GM12878 (cell line): ENCODE measurements around the gene MAZ. TPM values are rescaled to one million over a fixed set of nuclear protein-coding genes. Genes with fewer than 3 reads are reported as not detected.
A peak's percentile ranks its signal among the peaks of the same experiment; 100 is the strongest.

Experiments used
- ATF2 ChIP-seq: IDR thresholded peaks from 2 replicates; pipeline ENCODE4 v1.6.1; 2012; ENCODE audit warnings: low read length, inconsistent platforms
- BCL3 ChIP-seq: IDR thresholded peaks from 2 replicates; pipeline ENCODE4 v1.6.1; 2011; ENCODE audit warnings: borderline replicate concordance, low read depth, mild to moderate bottlenecking, moderate library complexity, low read length; ENCODE audit not compliant: insufficient read depth, poor library complexity, severe bottlenecking
- BHLHE40 ChIP-seq, 2 experiments: fragments of 450-650 bp in 1 of 2; IDR thresholded peaks; 2 replicates each; pipeline ENCODE4 v1.6.1; 2011 to 2017; ENCODE audit warnings: low read depth in 2 of 2, borderline replicate concordance in 1 of 2, improper control_type of control experiment in 1 of 2, low read length in 1 of 2, mild to moderate bottlenecking in 1 of 2
- CBFB ChIP-seq: IDR thresholded peaks from 2 replicates; pipeline ENCODE4 v1.6.1; 2016; ENCODE audit warnings: antibody characterized with exemption, low read depth
- CEBPB ChIP-seq, 2 experiments: fragments of 150-350 bp in 1 of 2; IDR thresholded peaks; 2 replicates each; pipeline ENCODE4 v1.6.1; 2012 to 2014; ENCODE audit warnings: low read depth in 2 of 2, low read length in 2 of 2, borderline replicate concordance in 1 of 2, inconsistent platforms in 1 of 2
- E4F1 ChIP-seq: fragments of 450-650 bp; IDR thresholded peaks from 2 replicates; pipeline ENCODE4 v1.6.1; 2018; ENCODE audit warnings: borderline replicate concordance, mild to moderate bottlenecking; ENCODE audit not compliant: partially characterized antibody
- GATAD2B ChIP-seq: fragments of 450-650 bp; conservative IDR thresholded peaks from 2 replicates; pipeline ENCODE4 v1.6.1; 2017; ENCODE audit warnings: low read depth, mild to moderate bottlenecking, moderate library complexity
- IKZF1 ChIP-seq: fragments of 450-650 bp; conservative IDR thresholded peaks from 2 replicates; pipeline ENCODE4 v1.6.1; 2017; ENCODE audit warnings: antibody characterized with exemption, mild to moderate bottlenecking
- IRF4 ChIP-seq: IDR thresholded peaks from 2 replicates; pipeline ENCODE4 v1.6.1; 2011; ENCODE audit warnings: low read depth, low read length
- MYB ChIP-seq: fragments of 150-350 bp; IDR thresholded peaks from 2 replicates; pipeline ENCODE4 v1.6.1; 2014; ENCODE audit warnings: mild to moderate bottlenecking, low read depth, low read length, borderline replicate concordance
- MYC ChIP-seq: IDR thresholded peaks from 2 replicates; pipeline ENCODE4 v1.6.1; 2011; ENCODE audit warnings: mild to moderate bottlenecking, low read length, moderate library complexity, inconsistent platforms; ENCODE audit not compliant: insufficient read depth, insufficient replicate concordance, insufficient read length, severe bottlenecking
- NFYA ChIP-seq: IDR thresholded peaks from 2 replicates; pipeline ENCODE4 v1.6.1; 2011; ENCODE audit warnings: low read depth, mild to moderate bottlenecking, low read length, improper control_type of control experiment, borderline replicate concordance
- POU2F2 ChIP-seq: IDR thresholded peaks from 3 replicates; pipeline ENCODE4 v1.6.1; 2011; ENCODE audit warnings: low read depth, mild to moderate bottlenecking, low read length, borderline replicate concordance
- RAD51 ChIP-seq: fragments of 450-650 bp; IDR thresholded peaks from 2 replicates; pipeline ENCODE4 v1.6.1; 2016; ENCODE audit warnings: moderate library complexity, mild to moderate bottlenecking, inconsistent platforms
- RFX5 ChIP-seq: IDR thresholded peaks from 2 replicates; pipeline ENCODE4 v1.6.1; 2011; ENCODE audit warnings: low read depth, low read length, improper control_type of control experiment
- SMAD5 ChIP-seq: IDR thresholded peaks from 2 replicates; pipeline ENCODE4 v1.6.1; 2016; ENCODE audit warnings: antibody characterized with exemption, low read depth
- SMC3 ChIP-seq: IDR thresholded peaks from 2 replicates; pipeline ENCODE4 v1.6.1; 2011; ENCODE audit warnings: low read length, improper control_type of control experiment, borderline replicate concordance
- SUZ12 ChIP-seq: fragments of 200-600 bp; sonication (generic); IDR thresholded peaks from one replicate; pipeline ENCODE4 v1.6.1; 2018; ENCODE audit warnings: antibody characterized with exemption, mild to moderate bottlenecking; ENCODE audit not compliant: unreplicated experiment
- ZZZ3 ChIP-seq: IDR thresholded peaks from 2 replicates; pipeline ENCODE4 v1.6.1; 2011; ENCODE audit warnings: low read depth; ENCODE audit not compliant: control insufficient read depth, insufficient read length
- polyA plus RNA-seq, 11 experiments: library from polyadenylated mRNA; depleted of rRNA in 4 of 11; unstranded in 6 of 11; stranded (reverse) in 5 of 11; fragments of >200 nt; fragmentation: Nextera tagmentation in 4 of 11; fragmentation: Illumina TruSeq in 1 of 11; extraction: Ambion mirVana in 4 of 11; extraction: Trizol in 1 of 11; gene quantifications; 1 replicate in 1 of 11; 2 replicates in 10 of 11; pipeline versions ENCODE4 v1.2.1 to v1.2.3, GENCODE V29; 2011 to 2016; ENCODE audit warnings: inconsistent platforms in 2 of 11, missing spikeins in 2 of 11, low read depth in 1 of 11
- total RNA-seq, 4 experiments: library from RNA; depleted of rRNA in 3 of 4; stranded (reverse); fragments of >200 nt in 3 of 4; fragmentation: Illumina TruSeq in 1 of 4; extraction: Trizol in 1 of 4; gene quantifications; 2 replicates each; pipeline versions ENCODE4 v1.2.1 to v1.2.3, GENCODE V29; 2013 to 2021
- TF ChIP-seq, protein P1 (sequence below): fragments of 450-650 bp; formaldehyde crosslinking; IDR thresholded peaks from 2 replicates; pipeline ENCODE4 v1.4.0; 2020; ENCODE audit warnings: mild to moderate bottlenecking, moderate library complexity

MAZ gene
- total and polyA plus RNA-seq, 10 of the 15 experiments (the other 5 are each of a cell fraction or from before 2014, with no cell fraction given): 23.9 to 309 (median 116) TPM

- TF ChIP-seq ATF2: no peak
- 0 out of 3 replicates have a peak, but pooled peaks have one; percentile 11 for TF ChIP-seq POU2F2
- TF ChIP-seq SMAD5: no peak
- no peak for TF ChIP-seq CBFB
- no peak for TF ChIP-seq BCL3
- no peak for TF ChIP-seq ZZZ3
- TF ChIP-seq GATAD2B: no peak
- no peak for TF ChIP-seq IKZF1
- no peak for TF ChIP-seq RAD51
- no peak for TF ChIP-seq SUZ12
- TF ChIP-seq CEBPB (IDR thresholded peaks at IDR 0.05; ENCODE audit: borderline replicate concordance in 1 of 2, low read depth in 2 of 2, low read length in 2 of 2): no peak
- TF ChIP-seq E4F1: no peak
- TF ChIP-seq SMC3: no peak
- no peak for TF ChIP-seq BHLHE40 (IDR thresholded peaks at IDR 0.05; ENCODE audit: borderline replicate concordance in 1 of 2, low read depth in 2 of 2, low read length in 1 of 2)
- TF ChIP-seq RFX5: no peak
- TF ChIP-seq IRF4: no peak
- no peak for TF ChIP-seq MYB
- TF ChIP-seq, protein P1, sequence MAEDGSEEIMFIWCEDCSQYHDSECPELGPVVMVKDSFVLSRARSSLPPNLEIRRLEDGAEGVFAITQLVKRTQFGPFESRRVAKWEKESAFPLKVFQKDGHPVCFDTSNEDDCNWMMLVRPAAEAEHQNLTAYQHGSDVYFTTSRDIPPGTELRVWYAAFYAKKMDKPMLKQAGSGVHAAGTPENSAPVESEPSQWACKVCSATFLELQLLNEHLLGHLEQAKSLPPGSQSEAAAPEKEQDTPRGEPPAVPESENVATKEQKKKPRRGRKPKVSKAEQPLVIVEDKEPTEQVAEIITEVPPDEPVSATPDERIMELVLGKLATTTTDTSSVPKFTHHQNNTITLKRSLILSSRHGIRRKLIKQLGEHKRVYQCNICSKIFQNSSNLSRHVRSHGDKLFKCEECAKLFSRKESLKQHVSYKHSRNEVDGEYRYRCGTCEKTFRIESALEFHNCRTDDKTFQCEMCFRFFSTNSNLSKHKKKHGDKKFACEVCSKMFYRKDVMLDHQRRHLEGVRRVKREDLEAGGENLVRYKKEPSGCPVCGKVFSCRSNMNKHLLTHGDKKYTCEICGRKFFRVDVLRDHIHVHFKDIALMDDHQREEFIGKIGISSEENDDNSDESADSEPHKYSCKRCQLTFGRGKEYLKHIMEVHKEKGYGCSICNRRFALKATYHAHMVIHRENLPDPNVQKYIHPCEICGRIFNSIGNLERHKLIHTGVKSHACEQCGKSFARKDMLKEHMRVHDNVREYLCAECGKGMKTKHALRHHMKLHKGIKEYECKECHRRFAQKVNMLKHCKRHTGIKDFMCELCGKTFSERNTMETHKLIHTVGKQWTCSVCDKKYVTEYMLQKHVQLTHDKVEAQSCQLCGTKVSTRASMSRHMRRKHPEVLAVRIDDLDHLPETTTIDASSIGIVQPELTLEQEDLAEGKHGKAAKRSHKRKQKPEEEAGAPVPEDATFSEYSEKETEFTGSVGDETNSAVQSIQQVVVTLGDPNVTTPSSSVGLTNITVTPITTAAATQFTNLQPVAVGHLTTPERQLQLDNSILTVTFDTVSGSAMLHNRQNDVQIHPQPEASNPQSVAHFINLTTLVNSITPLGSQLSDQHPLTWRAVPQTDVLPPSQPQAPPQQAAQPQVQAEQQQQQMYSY (CRISPR knock-in tag): no peak
- TF ChIP-seq MYC: no peak
- TF ChIP-seq NFYA: no peak
Observed at GRCh38 chr16:29825145-29826044, 19.1 kb downstream of the MAZ start (continued).
